Neural cell (in vitro differentiated cells): ENCODE results near the gene ANKLE1. TPM values are rescaled to one million over a fixed set of nuclear protein-coding genes. Genes with fewer than 3 reads are reported as not detected.

Experiments
- H2AFZ ChIP-seq: fragments of 200-600, 300-800 bp; sonication (generic), shearing (Covaris generic); 2 replicates; pipeline ENCODE4 v1.6.0; 2014; ENCODE audit warnings: low read depth, mild to moderate bottlenecking, antibody characterized with exemption, low read length, moderate library complexity
- H3F3A ChIP-seq: fragments of 200-600 bp; shearing (Covaris generic); 2 replicates; pipeline ENCODE4 v1.6.1; 2016; ENCODE audit warnings: mild to moderate bottlenecking, moderate library complexity, mixed read lengths, antibody characterized with exemption, low read length; ENCODE audit not compliant: insufficient read depth, poor library complexity, severe bottlenecking
- H3K27ac ChIP-seq: fragments of 200-600, 300-800 bp; sonication (generic), shearing (Covaris generic); 2 replicates; pipeline ENCODE4 v1.5.1; 2014; ENCODE audit warnings: mild to moderate bottlenecking, low read length, moderate library complexity
- H3K27me3 ChIP-seq: fragments of 300-800, 200-600 bp; sonication (generic), shearing (Covaris generic); 2 replicates; pipeline ENCODE4 v1.6.0; 2014; ENCODE audit warnings: mild to moderate bottlenecking, low read depth, low read length, moderate library complexity; ENCODE audit not compliant: insufficient read depth
- H3K36me3 ChIP-seq: fragments of 300-800, 200-600 bp; sonication (generic), shearing (Covaris generic); 2 replicates; pipeline ENCODE4 v1.5.1; 2014; ENCODE audit warnings: mild to moderate bottlenecking, antibody characterized with exemption, low read length, moderate library complexity; ENCODE audit not compliant: insufficient read depth
- H3K4me2 ChIP-seq: fragments of 300-800, 200-600 bp; sonication (generic), shearing (Covaris generic); 2 replicates; pipeline ENCODE4 v1.6.0; 2014; ENCODE audit warnings: mild to moderate bottlenecking, low read length
- H3K4me3 ChIP-seq: fragments of 300-800, 200-600 bp; sonication (generic), shearing (Covaris generic); 2 replicates; pipeline ENCODE4 v1.5.1; 2014; ENCODE audit warnings: mild to moderate bottlenecking, low read length, moderate library complexity
- H3K79me2 ChIP-seq: fragments of 200-600 bp; shearing (Covaris generic); replicated peaks from 2 replicates; pipeline ENCODE4 v1.6.0; 2014; ENCODE audit warnings: mild to moderate bottlenecking, low read length, moderate library complexity; ENCODE audit not compliant: insufficient read depth
- H3K9ac ChIP-seq: fragments of 300-800, 200-600 bp; sonication (generic), shearing (Covaris generic); 2 replicates; pipeline ENCODE4 v1.6.1; 2016; ENCODE audit warnings: mild to moderate bottlenecking, low read length, mixed read lengths
- H3K9me2 ChIP-seq: fragments of 200-600 bp; shearing (Covaris generic); 2 replicates; pipeline ENCODE4 v1.6.1; 2016; ENCODE audit warnings: mild to moderate bottlenecking, low read length, mixed read lengths; ENCODE audit not compliant: insufficient read depth
- H3K9me3 ChIP-seq: fragments of 200-600, 300-800 bp; sonication (generic), shearing (Covaris generic); 2 replicates; pipeline ENCODE4 v1.6.1; 2016; ENCODE audit warnings: mild to moderate bottlenecking, mixed run types, low read length, moderate library complexity, mixed read lengths
- H4K20me1 ChIP-seq: fragments of 200-600 bp; shearing (Covaris generic); 2 replicates; pipeline ENCODE4 v1.6.1; 2016; ENCODE audit warnings: mild to moderate bottlenecking, mixed run types; ENCODE audit not compliant: insufficient read depth
- EP300 ChIP-seq: fragments of 450-650 bp; conservative IDR thresholded peaks from 2 replicates; pipeline ENCODE4 v1.6.1; 2014; ENCODE audit warnings: antibody characterized with exemption, mild to moderate bottlenecking, moderate library complexity; ENCODE audit not compliant: poor library complexity, severe bottlenecking
- EZH2 ChIP-seq: fragments of 200-600, 300-800 bp; shearing (Covaris generic), sonication (generic); IDR thresholded peaks from 2 replicates; pipeline ENCODE4 v1.6.1; 2014; ENCODE audit warnings: antibody characterized with exemption, low read length, borderline replicate concordance, mild to moderate bottlenecking; ENCODE audit not compliant: insufficient read depth, poor library complexity, severe bottlenecking
- MXI1 ChIP-seq: fragments of 450-650 bp; conservative IDR thresholded peaks from 2 replicates; pipeline ENCODE4 v1.6.1; 2014; ENCODE audit warnings: antibody characterized with exemption, mild to moderate bottlenecking; ENCODE audit not compliant: poor library complexity, severe bottlenecking
- POLR2AphosphoS5 ChIP-seq: IDR thresholded peaks from 2 replicates; pipeline ENCODE4 v1.6.1; 2012
- RAD21 ChIP-seq: fragments of 450-650 bp; conservative IDR thresholded peaks from 2 replicates; pipeline ENCODE4 v1.6.1; 2014; ENCODE audit warnings: antibody characterized with exemption, mild to moderate bottlenecking, moderate library complexity
- SMC3 ChIP-seq: fragments of 450-650 bp; conservative IDR thresholded peaks from 2 replicates; pipeline ENCODE4 v1.6.1; 2014; ENCODE audit warnings: antibody characterized with exemption, mild to moderate bottlenecking, moderate library complexity; ENCODE audit not compliant: poor library complexity
- TAF1 ChIP-seq: IDR thresholded peaks from 2 replicates; pipeline ENCODE4 v1.6.1; 2012; ENCODE audit warnings: low read depth
- polyA plus RNA-seq: library from polyadenylated mRNA; depleted of rRNA; stranded (reverse); fragments of >200 nt; gene quantifications from 2 replicates; pipeline ENCODE4 v1.2.3, GENCODE V29; 2014
- TF ChIP-seq, protein P1 (sequence below): fragments of 450-650 bp; IDR thresholded peaks from 2 replicates; pipeline ENCODE4 v1.5.1; 2014; ENCODE audit warnings: antibody characterized with exemption, mild to moderate bottlenecking, moderate library complexity; ENCODE audit not compliant: poor library complexity, severe bottlenecking
- TF ChIP-seq, protein P2 (sequence below): IDR thresholded peaks from 2 replicates; pipeline ENCODE4 v1.6.1; 2012; ENCODE audit warnings: borderline replicate concordance

Gene ANKLE1
- polyA plus RNA-seq, 1 donor from 2014 or later = 9.3 TPM

DNA sequence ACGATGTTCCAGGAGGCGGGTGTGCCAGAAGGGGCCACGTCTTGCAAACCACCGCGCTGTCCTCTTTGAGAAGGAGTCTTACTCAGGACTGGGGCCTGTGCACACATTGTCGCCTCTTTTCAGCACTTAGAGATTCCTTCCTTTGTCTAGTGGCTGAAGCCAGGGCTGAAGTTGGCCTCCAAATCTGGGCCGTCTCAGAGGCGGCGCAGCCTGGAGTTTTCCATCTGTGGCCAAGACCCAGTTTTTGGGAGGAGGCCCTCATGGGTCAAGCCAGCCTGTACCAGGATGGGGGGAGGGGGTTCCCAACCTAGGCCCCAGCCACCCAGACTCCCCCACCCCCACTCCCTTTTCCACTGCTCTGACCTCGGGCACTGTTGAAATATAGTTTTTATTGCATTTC is 41.2 kb downstream of the ANKLE1 start:
- Histone ChIP-seq H3K4me3 (no peak overlapping the region), H3F3A (no peaks in the 10 kb centered on the region), H3K27me3 (no peaks in the 10 kb centered on the region), H4K20me1 (no peaks in the 10 kb centered on the region), H3K79me2 (no peaks in the 10 kb centered on the region), H3K9me3 (no peaks in the 10 kb centered on the region), H3K4me2 (no peak overlapping the region), H2AFZ (no peak overlapping the region), H3K9me2 (no peaks in the 10 kb centered on the region), H3K9ac (no peak overlapping the region), H3K36me3 (no peaks in the 10 kb centered on the region), H3K27ac (no peak overlapping the region)
- TF ChIP-seq SMC3 = no peak
- TF ChIP-seq EZH2 = no peak
- no peak for TF ChIP-seq POLR2AphosphoS5
- no peak for TF ChIP-seq EP300
- TF ChIP-seq TAF1 = no peak
- TF ChIP-seq, protein P1, sequence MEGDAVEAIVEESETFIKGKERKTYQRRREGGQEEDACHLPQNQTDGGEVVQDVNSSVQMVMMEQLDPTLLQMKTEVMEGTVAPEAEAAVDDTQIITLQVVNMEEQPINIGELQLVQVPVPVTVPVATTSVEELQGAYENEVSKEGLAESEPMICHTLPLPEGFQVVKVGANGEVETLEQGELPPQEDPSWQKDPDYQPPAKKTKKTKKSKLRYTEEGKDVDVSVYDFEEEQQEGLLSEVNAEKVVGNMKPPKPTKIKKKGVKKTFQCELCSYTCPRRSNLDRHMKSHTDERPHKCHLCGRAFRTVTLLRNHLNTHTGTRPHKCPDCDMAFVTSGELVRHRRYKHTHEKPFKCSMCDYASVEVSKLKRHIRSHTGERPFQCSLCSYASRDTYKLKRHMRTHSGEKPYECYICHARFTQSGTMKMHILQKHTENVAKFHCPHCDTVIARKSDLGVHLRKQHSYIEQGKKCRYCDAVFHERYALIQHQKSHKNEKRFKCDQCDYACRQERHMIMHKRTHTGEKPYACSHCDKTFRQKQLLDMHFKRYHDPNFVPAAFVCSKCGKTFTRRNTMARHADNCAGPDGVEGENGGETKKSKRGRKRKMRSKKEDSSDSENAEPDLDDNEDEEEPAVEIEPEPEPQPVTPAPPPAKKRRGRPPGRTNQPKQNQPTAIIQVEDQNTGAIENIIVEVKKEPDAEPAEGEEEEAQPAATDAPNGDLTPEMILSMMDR = no peak
- no peak for TF ChIP-seq MXI1
- TF ChIP-seq RAD21 = no peak
- TF ChIP-seq, protein P2, sequence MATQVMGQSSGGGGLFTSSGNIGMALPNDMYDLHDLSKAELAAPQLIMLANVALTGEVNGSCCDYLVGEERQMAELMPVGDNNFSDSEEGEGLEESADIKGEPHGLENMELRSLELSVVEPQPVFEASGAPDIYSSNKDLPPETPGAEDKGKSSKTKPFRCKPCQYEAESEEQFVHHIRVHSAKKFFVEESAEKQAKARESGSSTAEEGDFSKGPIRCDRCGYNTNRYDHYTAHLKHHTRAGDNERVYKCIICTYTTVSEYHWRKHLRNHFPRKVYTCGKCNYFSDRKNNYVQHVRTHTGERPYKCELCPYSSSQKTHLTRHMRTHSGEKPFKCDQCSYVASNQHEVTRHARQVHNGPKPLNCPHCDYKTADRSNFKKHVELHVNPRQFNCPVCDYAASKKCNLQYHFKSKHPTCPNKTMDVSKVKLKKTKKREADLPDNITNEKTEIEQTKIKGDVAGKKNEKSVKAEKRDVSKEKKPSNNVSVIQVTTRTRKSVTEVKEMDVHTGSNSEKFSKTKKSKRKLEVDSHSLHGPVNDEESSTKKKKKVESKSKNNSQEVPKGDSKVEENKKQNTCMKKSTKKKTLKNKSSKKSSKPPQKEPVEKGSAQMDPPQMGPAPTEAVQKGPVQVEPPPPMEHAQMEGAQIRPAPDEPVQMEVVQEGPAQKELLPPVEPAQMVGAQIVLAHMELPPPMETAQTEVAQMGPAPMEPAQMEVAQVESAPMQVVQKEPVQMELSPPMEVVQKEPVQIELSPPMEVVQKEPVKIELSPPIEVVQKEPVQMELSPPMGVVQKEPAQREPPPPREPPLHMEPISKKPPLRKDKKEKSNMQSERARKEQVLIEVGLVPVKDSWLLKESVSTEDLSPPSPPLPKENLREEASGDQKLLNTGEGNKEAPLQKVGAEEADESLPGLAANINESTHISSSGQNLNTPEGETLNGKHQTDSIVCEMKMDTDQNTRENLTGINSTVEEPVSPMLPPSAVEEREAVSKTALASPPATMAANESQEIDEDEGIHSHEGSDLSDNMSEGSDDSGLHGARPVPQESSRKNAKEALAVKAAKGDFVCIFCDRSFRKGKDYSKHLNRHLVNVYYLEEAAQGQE = no peak

DNA sequence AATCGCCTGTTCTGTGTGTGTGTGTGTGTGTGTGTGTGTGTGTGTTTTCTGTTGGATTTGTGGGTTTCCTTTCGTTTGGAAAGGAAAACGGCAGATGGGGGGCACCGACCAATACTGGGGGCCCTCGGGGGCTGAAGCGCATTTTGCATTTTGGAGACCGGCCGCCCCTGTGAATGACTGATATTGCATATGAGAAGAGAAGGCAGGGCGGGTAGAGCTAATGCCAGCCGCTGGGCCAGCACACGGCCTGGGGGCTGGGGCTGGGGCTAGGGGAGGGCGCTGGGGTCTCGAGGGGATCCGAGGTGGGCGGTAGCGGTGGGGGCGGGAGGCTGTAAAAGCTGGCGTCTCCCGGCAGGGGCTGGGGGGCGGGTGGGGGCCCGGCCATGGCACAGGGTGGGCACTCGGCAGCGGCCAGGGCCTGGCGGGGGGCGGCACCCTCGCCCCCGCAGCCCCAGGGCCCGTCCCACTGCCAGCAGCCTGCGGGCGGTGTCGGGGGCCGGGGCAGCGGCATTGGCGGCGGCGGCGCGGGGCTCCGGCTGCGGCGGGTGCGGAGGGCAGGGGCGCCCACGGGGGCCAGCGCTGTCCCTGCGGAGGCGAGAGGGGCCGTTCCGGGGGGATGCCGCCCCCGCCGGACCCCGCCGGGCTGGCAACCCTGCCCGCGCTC is 41.7 kb downstream of the ANKLE1 start:
- TF ChIP-seq, protein P2 = no peak
- TF ChIP-seq SMC3 (no peak), RAD21 (no peak), TAF1 (no peak)
- Histone ChIP-seq H3F3A (no peaks in the 10 kb centered on the region), H3K27ac (no peak overlapping the region), H4K20me1 (no peaks in the 10 kb centered on the region), H2AFZ (no peak overlapping the region), H3K4me3 (no peak overlapping the region), H3K36me3 (no peaks in the 10 kb centered on the region), H3K4me2 (no peak overlapping the region), H3K79me2 (no peaks in the 10 kb centered on the region), H3K9me2 (no peaks in the 10 kb centered on the region), H3K9me3 (no peaks in the 10 kb centered on the region), H3K27me3 (no peaks in the 10 kb centered on the region), H3K9ac (no peak overlapping the region)
